ENCODE measurements around the gene TMEM127. TPM values are rescaled to one million over a fixed set of nuclear protein-coding genes. Genes with fewer than 3 reads are reported as not detected.

TMEM127 gene
- total RNA-seq, 1 donor from 2014 or later = 92.7 TPM

GRCh38 chr2:96212339-96212738 is 53.5 kb downstream of the TMEM127 start:
- intact Hi-C loops (cut with DNase I) = no loop called here
- no peak for DNase-seq (ENCODE audit: low spot score)

- intact Hi-C loops (cut with DNase I) = loop anchor here (2.0 kb wide), 1 partner anchor 65 kb away; the partner anchor contains the start of gene DUSP2
- no peak for DNase-seq (ENCODE audit: low spot score)
Measured at GRCh38 chr2:96209729-96210085, 56.1 kb downstream of the TMEM127 start.

GRCh38 chr2:96209011-96209728 is 56.6 kb downstream of the TMEM127 start:
- DNase-seq (ENCODE audit: low spot score) = no peak
- intact Hi-C loops (cut with DNase I) = loop anchor here (2.0 kb wide), 1 partner anchor 64 kb away; the partner anchor contains the start of gene DUSP2

- intact Hi-C loops (cut with DNase I) = loop anchor here (1.0 to 2.0 kb wide), 2 partner anchors 58 to 64 kb away; partner anchors contain the start of genes CIAO1 and DUSP2
Measured at GRCh38 chr2:96208143-96209010, 57.4 kb downstream of the TMEM127 start, which contains the start of gene STARD7. TSS of gene STARD7 (minus strand) at chr2:96208827. CDS start at chr2:96208434, 393 bp downstream.

GRCh38 chr2:96207774-96208142 is 58.0 kb downstream of the TMEM127 start:
- no peak for DNase-seq (ENCODE audit: low spot score)
- intact Hi-C loops (cut with DNase I) = loop anchor here (1.0 to 2.0 kb wide), 2 partner anchors 59 to 63 kb away; partner anchors contain the start of genes CIAO1 and DUSP2

More at GRCh38 chr2:96208143-96209010, 57.4 kb downstream of the TMEM127 start, which contains the start of gene STARD7:
- peak; percentile 99 for DNase-seq (ENCODE audit: low spot score)

- intact Hi-C loops (cut with DNase I) = no loop called here
- DNase-seq (ENCODE audit: low spot score) = no peak
Measured at GRCh38 chr2:96207073-96207773, 58.6 kb downstream of the TMEM127 start.

GRCh38 chr2:96205888-96206287 is 59.9 kb downstream of the TMEM127 start:
- intact Hi-C loops (cut with DNase I) = no loop called here
- no peak for DNase-seq (ENCODE audit: low spot score)

- no peak for DNase-seq (ENCODE audit: low spot score)
- intact Hi-C loops (cut with DNase I) = no loop called here
Measured at GRCh38 chr2:96204836-96205624, 60.8 kb downstream of the TMEM127 start.

- no peak for DNase-seq (ENCODE audit: low spot score)
- intact Hi-C loops (cut with DNase I) = no loop called here
Measured at GRCh38 chr2:96203130-96204028, 62.4 kb downstream of the TMEM127 start.

GRCh38 chr2:96202152-96202854 is 63.5 kb downstream of the TMEM127 start:
- intact Hi-C loops (cut with DNase I) = no loop called here
- DNase-seq (ENCODE audit: low spot score) = no peak

GRCh38 chr2:96201338-96201737 is 64.5 kb downstream of the TMEM127 start:
- DNase-seq (ENCODE audit: low spot score) = no peak
- intact Hi-C loops (cut with DNase I) = no loop called here

- DNase-seq (ENCODE audit: low spot score) = no peak
- intact Hi-C loops (cut with DNase I) = no loop called here
Measured at GRCh38 chr2:96198921-96199320, 66.9 kb downstream of the TMEM127 start.

Other genes with a start within 250 kb of the TMEM127 start
- gene GPAT2, start 231.1 kb downstream of the TMEM127 start, total RNA-seq = 6.6 TPM
- 5.5 TPM for gene ADRA2B, start 149.4 kb downstream of the TMEM127 start, total RNA-seq
- gene ASTL, start 127.5 kb downstream of the TMEM127 start, total RNA-seq = not detected
- gene DUSP2, start 120.6 kb downstream of the TMEM127 start, total RNA-seq = 1.3 TPM
- 142 TPM for gene STARD7, start 57.2 kb downstream of the TMEM127 start, total RNA-seq
- gene CIAO1, start 228 bp upstream of the TMEM127 start, total RNA-seq = 56.1 TPM
- gene SNRNP200, start 39.5 kb upstream of the TMEM127 start, total RNA-seq = 62.2 TPM
- gene ITPRIPL1, start 59.3 kb upstream of the TMEM127 start, total RNA-seq = 0.83 TPM
- gene NCAPH, start 69.8 kb upstream of the TMEM127 start, total RNA-seq = 0.32 TPM
- gene NEURL3, start 239.4 kb upstream of the TMEM127 start, total RNA-seq = not detected

Data from cardiac septum (tissue), 1 donor.